H1 (cell line): ENCODE measurements around the gene CGRRF1. TPM values are rescaled to one million over a fixed set of nuclear protein-coding genes. Genes with fewer than 3 reads are reported as not detected.

ENCODE experiments used
- ASH2L ChIP-seq: fragments of 200-600, 300-600 bp; sonication (generic); IDR thresholded peaks from one replicate; pipeline ENCODE4 v1.7.1; 2017; ENCODE audit warnings: low read length
- E2F6 ChIP-seq: IDR thresholded peaks from 2 replicates; pipeline ENCODE4 v1.6.1; 2012; ENCODE audit warnings: inconsistent platforms
- EZH2 ChIP-seq: fragments of 200-600 bp; sonication (generic); IDR thresholded peaks from 2 replicates; pipeline ENCODE4 v1.7.1; 2012; ENCODE audit warnings: low read depth, mild to moderate bottlenecking, moderate library complexity, low read length, inconsistent platforms; ENCODE audit not compliant: severe bottlenecking
- GABPA ChIP-seq: IDR thresholded peaks from 2 replicates; pipeline ENCODE4 v1.6.1; 2011; ENCODE audit warnings: mild to moderate bottlenecking, low read length, moderate library complexity, borderline replicate concordance; ENCODE audit not compliant: insufficient read depth
- JUN ChIP-seq: IDR thresholded peaks from 2 replicates; pipeline ENCODE4 v1.6.1; 2011; ENCODE audit warnings: low read depth, mild to moderate bottlenecking, improper control_type of control experiment, low read length
- KDM1A ChIP-seq: fragments of 200-600, 300-600 bp; sonication (generic); IDR thresholded peaks from 2 replicates; pipeline ENCODE4 v1.7.1; 2016; ENCODE audit warnings: mild to moderate bottlenecking, low read length, borderline replicate concordance
- KDM4A ChIP-seq: IDR thresholded peaks from one replicate; pipeline ENCODE4 v1.7.1; 2012; ENCODE audit warnings: low read depth, mild to moderate bottlenecking, moderate library complexity, low read length, inconsistent platforms; ENCODE audit not compliant: severe bottlenecking
- MAFK ChIP-seq: IDR thresholded peaks from 2 replicates; pipeline ENCODE4 v1.6.1; 2012; ENCODE audit warnings: low read depth, mild to moderate bottlenecking, improper control_type of control experiment, low read length
- POLR2A ChIP-seq, 2 experiments: IDR thresholded peaks; 1 replicate in 1 of 2; 2 replicates in 1 of 2; pipeline ENCODE4 v1.6.1; 2011; ENCODE audit warnings: low read depth in 2 of 2, low read length in 2 of 2, mild to moderate bottlenecking in 2 of 2; ENCODE audit errors: control extremely low read depth in 1 of 2
- SP2 ChIP-seq: IDR thresholded peaks from 2 replicates; pipeline ENCODE4 v1.6.1; 2012; ENCODE audit warnings: mild to moderate bottlenecking, low read length, inconsistent platforms
- TAF7 ChIP-seq: optimal IDR thresholded peaks from 2 replicates; pipeline ENCODE3; 2011; ENCODE audit warnings: low read depth, mild to moderate bottlenecking, inconsistent platforms, low read length, moderate library complexity, borderline replicate concordance
- ZNF274 ChIP-seq: IDR thresholded peaks from 2 replicates; pipeline ENCODE4 v1.7.0; 2012; ENCODE audit warnings: low read length, borderline replicate concordance; ENCODE audit errors: extremely low read depth
- polyA plus RNA-seq, 7 experiments: library from polyadenylated mRNA; depleted of rRNA in 3 of 7; stranded (reverse) in 5 of 7; unstranded in 2 of 7; fragments of >200 nt in 5 of 7; fragments of 200-250 nt in 2 of 7; gene quantifications; 1 replicate in 5 of 7; 2 replicates in 1 of 7; 4 replicates in 1 of 7; pipeline versions ENCODE4 v1.2.1 to v1.2.3, GENCODE V29; 2011 to 2013; ENCODE audit warnings: missing spikeins in 2 of 7, mixed read lengths in 2 of 7
- total RNA-seq: library from RNA; stranded (reverse); fragmentation: NEBNext Ultra II Directional; extraction: Animal tissue kit (Norgen Biotek cat#: 25700); gene quantifications from 2 replicates; pipeline ENCODE4 v1.2.1, GENCODE V29; 2021

Gene CGRRF1
- total and polyA plus RNA-seq, 2 of the 8 experiments (the other 6 are each of a cell fraction or from before 2014, with no cell fraction given) = 7.4 to 20.2 TPM

- peak; percentile 29; the same call in 1 of the 2 replicates for TF ChIP-seq E2F6
- TF ChIP-seq MAFK = no peak
- peak in 1 of 2 experiments; percentile 56; a peak in 2 of 3 replicates for TF ChIP-seq POLR2A (IDR thresholded peaks at IDR 0.05; ENCODE audit: control extremely low read depth in 1 of 2, low read depth in 2 of 2, low read length in 2 of 2)
- peak; percentile 32; the same call in 1 of the 2 replicates for TF ChIP-seq JUN
- peak; percentile 0 for TF ChIP-seq EZH2
- peak; percentile 7 for TF ChIP-seq KDM4A
- no peak for TF ChIP-seq ASH2L
- TF ChIP-seq GABPA = no peak
- 0 out of 2 replicates have a peak, but pooled peaks have one; percentile 8 for TF ChIP-seq KDM1A
- no peak for TF ChIP-seq SP2
- TF ChIP-seq TAF7 = peak; percentile 58
- no peak for TF ChIP-seq ZNF274
- TF ChIP-seq, all 59 proteins: peak for 15
Observed at GRCh38 chr14:54565785-54566409, 56.2 kb downstream of the CGRRF1 start (continued).
